ENCODE measurements around the gene PRR33. TPM values are rescaled to one million over a fixed set of nuclear protein-coding genes. Genes with fewer than 3 reads are reported as not detected.
"Not testable (repeated sequence)": the region's sequence is repeated elsewhere in the genome, so short reads cannot be mapped to it uniquely, and the experiment has no call there.

PRR33 gene
- total RNA-seq, 1 donor from 2014 or later, result not detected

- FAIRE-seq, result no peak
- DNase-seq (ENCODE audit: low spot score in 2 of 2), result no peak
These were observed 863 bp upstream of the PRR33 start for GRCh38 chr11:1892558-1892957.

- DNase-seq (ENCODE audit: low spot score in 2 of 2), result no peak
These were observed 421 bp upstream of the PRR33 start for GRCh38 chr11:1892116-1892515.

GRCh38 chr11:1890856-1891830 is 552 bp downstream of the PRR33 start:
- FAIRE-seq, result no peak

More at GRCh38 chr11:1892116-1892515, 421 bp upstream of the PRR33 start:
- FAIRE-seq, result no peak

GRCh38 chr11:1889941-1890855 is 1.5 kb downstream of the PRR33 start:
- DNase-seq (ENCODE audit: low spot score in 2 of 2) (peak in 1 of 2 donors; percentile 35), FAIRE-seq (no peak)

More at GRCh38 chr11:1890856-1891830, 552 bp downstream of the PRR33 start:
- no peak for DNase-seq (ENCODE audit: low spot score in 2 of 2)

- FAIRE-seq, result no peak
- DNase-seq (ENCODE audit: low spot score in 2 of 2), result no peak
These were observed 2.3 kb downstream of the PRR33 start for GRCh38 chr11:1889224-1889930.

- FAIRE-seq (no peak), DNase-seq (ENCODE audit: low spot score in 2 of 2) (no peak)
These were observed 2.9 kb downstream of the PRR33 start for GRCh38 chr11:1888811-1889210.

- FAIRE-seq, result no peak
- no peak for DNase-seq (ENCODE audit: low spot score in 2 of 2)
These were observed 3.3 kb downstream of the PRR33 start for GRCh38 chr11:1888347-1888753.

GRCh38 chr11:1887451-1888346 is 4.0 kb downstream of the PRR33 start:
- no peak for FAIRE-seq
- no peak for DNase-seq (ENCODE audit: low spot score in 2 of 2)

GRCh38 chr11:1886551-1886950 is 5.1 kb downstream of the PRR33 start:
- DNase-seq (ENCODE audit: low spot score in 2 of 2); FAIRE-seq: not testable (repeated sequence)

GRCh38 chr11:1884303-1884700 is 7.4 kb downstream of the PRR33 start:
- FAIRE-seq (no peak), DNase-seq (ENCODE audit: low spot score in 2 of 2) (peak in 1 of 2 donors; percentile 19)

GRCh38 chr11:1883346-1884302 is 8.1 kb downstream of the PRR33 start:
- FAIRE-seq (no peak), DNase-seq (ENCODE audit: low spot score in 2 of 2) (no peak)

- FAIRE-seq (no peak), DNase-seq (ENCODE audit: low spot score in 2 of 2) (peak; percentile 80 to 93)
These were observed 9.1 kb downstream of the PRR33 start for GRCh38 chr11:1882265-1883238.

GRCh38 chr11:1881442-1882264 is 10.0 kb downstream of the PRR33 start:
- FAIRE-seq, result no peak
- no peak for DNase-seq (ENCODE audit: low spot score in 2 of 2)

GRCh38 chr11:1880746-1881441 is 10.8 kb downstream of the PRR33 start:
- FAIRE-seq, result no peak
- no peak for DNase-seq (ENCODE audit: low spot score in 2 of 2)

- FAIRE-seq, result no peak
- DNase-seq (ENCODE audit: low spot score in 2 of 2), result no peak
These were observed 11.6 kb downstream of the PRR33 start for GRCh38 chr11:1879941-1880720.

All from frontal cortex (tissue), 4 donors.